ENCODE data around the gene TMEM51. TPM values are rescaled to one million over a fixed set of nuclear protein-coding genes. Genes with fewer than 3 reads are reported as not detected.

TMEM51 gene
- total and polyA plus RNA-seq, 2 of the 13 experiments (the other 11 are each of a cell fraction or from before 2014, with no cell fraction given): 12.2 to 22.3 TPM

- TF ChIP-seq E2F1 (CRISPR knock-in tag; IDR thresholded peaks at IDR 0.05): no peak
- TF ChIP-seq ZFP62 (CRISPR knock-in tag; IDR thresholded peaks at IDR 0.05): no peak
- no peak for TF ChIP-seq IRF1 (CRISPR knock-in tag; IDR thresholded peaks at IDR 0.05; ENCODE audit: low read depth)
- no peak for TF ChIP-seq FIP1L1 (IDR thresholded peaks at IDR 0.05; ENCODE audit: borderline replicate concordance, insufficient read depth, low read depth, low read length)
- no peak for TF ChIP-seq SP4 (CRISPR knock-in tag; IDR thresholded peaks at IDR 0.05)
- TF ChIP-seq HBP1 (CRISPR knock-in tag; IDR thresholded peaks at IDR 0.05; ENCODE audit: low read depth): no peak
- TF ChIP-seq ZNF629 (CRISPR knock-in tag; conservative IDR thresholded peaks at IDR 0.05): peak; percentile 56
- no peak for TF ChIP-seq MAFK (conservative IDR thresholded peaks at IDR 0.05 in 1 of 2, IDR thresholded peaks at IDR 0.05 in 1 of 2; ENCODE audit: low read length in 2 of 2)
- no peak for TF ChIP-seq ZNF841 (CRISPR knock-in tag; IDR thresholded peaks at IDR 0.05; ENCODE audit: borderline replicate concordance)
- TF ChIP-seq SIX4 (CRISPR knock-in tag; IDR thresholded peaks at IDR 0.05): no peak
- no peak for TF ChIP-seq FUBP1 (CRISPR knock-in tag; IDR thresholded peaks at IDR 0.05; ENCODE audit: borderline replicate concordance)
- no peak for TF ChIP-seq FOXK1 (CRISPR knock-in tag; IDR thresholded peaks at IDR 0.05; ENCODE audit: borderline replicate concordance, low read depth)
- TF ChIP-seq SSRP1 (CRISPR knock-in tag; IDR thresholded peaks at IDR 0.05): peak; percentile 31; the same call in 1 of the 2 replicates
- peak; percentile 95 for TF ChIP-seq SOX5 (CRISPR knock-in tag; IDR thresholded peaks at IDR 0.05; ENCODE audit: borderline replicate concordance)
- TF ChIP-seq MYC (CRISPR knock-in tag; IDR thresholded peaks at IDR 0.05; ENCODE audit: borderline replicate concordance): peak; percentile 60; the same call in 1 of the 2 replicates
- peak; percentile 68; the same call in 1 of the 2 replicates for TF ChIP-seq ZNF747 (CRISPR knock-in tag; IDR thresholded peaks at IDR 0.05; ENCODE audit: borderline replicate concordance)
- no peak for TF ChIP-seq TP53 (CRISPR knock-in tag; conservative IDR thresholded peaks at IDR 0.05)
- TF ChIP-seq ZNF337 (CRISPR knock-in tag; IDR thresholded peaks at IDR 0.05; ENCODE audit: borderline replicate concordance, low read depth): no peak
- TF ChIP-seq NR2C2 (CRISPR knock-in tag; IDR thresholded peaks at IDR 0.05; ENCODE audit: borderline replicate concordance): no peak
- no peak for TF ChIP-seq SNRNP70 (IDR thresholded peaks at IDR 0.05; ENCODE audit: low read depth, low read length)
- peak; percentile 45; the same call in 1 of the 2 replicates for TF ChIP-seq RAD21 (CRISPR knock-in tag; IDR thresholded peaks at IDR 0.05)
- no peak for TF ChIP-seq RFX3 (CRISPR knock-in tag; IDR thresholded peaks at IDR 0.05)
- no peak for TF ChIP-seq CREB3 (CRISPR knock-in tag; IDR thresholded peaks at IDR 0.05)
- TF ChIP-seq KDM2A (CRISPR knock-in tag; IDR thresholded peaks at IDR 0.05; ENCODE audit: borderline replicate concordance, low read depth): peak; percentile 50; the same call in 1 of the 2 replicates
- TF ChIP-seq ZNF274 (CRISPR knock-in tag; IDR thresholded peaks at IDR 0.05): no peak; the same call in 1 of the 2 replicates
Measured at GRCh38 chr1:15139654-15140350, 13.7 kb upstream of the TMEM51 start (continued).
